Spleen (tissue), 7 donors: ENCODE measurements around the gene MRGPRD.

Experiments
- POLR2A ChIP-seq, 3 donors: fragments of 450-650 bp; IDR thresholded peaks; one replicate each; pipeline ENCODE4 v1.5.1; 2017; ENCODE audit warnings: antibody characterized with exemption in 3 of 3, mild to moderate bottlenecking in 1 of 3
- TF ChIP-seq, protein P1 (sequence below), 11 experiments: fragments of 200-600 bp in 7 of 11; fragments of 450-650 bp in 4 of 11; sonication (generic) in 4 of 11; IDR thresholded peaks in 8 of 11; conservative IDR thresholded peaks in 3 of 11; 1 replicate in 7 of 11; 2 replicates in 4 of 11; pipeline versions ENCODE4 v1.4.0 to v1.8.0; 2016 to 2021; ENCODE audit warnings: antibody characterized with exemption in 11 of 11, inconsistent platforms in 4 of 11, mild to moderate bottlenecking in 1 of 11
- donor health status: DM: no; HTN: no; CAD: no; lungs with moderate emphysema.
- donor health status: DM: no; HTN: no; CAD: no.
- donor health status: DM: no; HTN: no; CAD: no.

DNA sequence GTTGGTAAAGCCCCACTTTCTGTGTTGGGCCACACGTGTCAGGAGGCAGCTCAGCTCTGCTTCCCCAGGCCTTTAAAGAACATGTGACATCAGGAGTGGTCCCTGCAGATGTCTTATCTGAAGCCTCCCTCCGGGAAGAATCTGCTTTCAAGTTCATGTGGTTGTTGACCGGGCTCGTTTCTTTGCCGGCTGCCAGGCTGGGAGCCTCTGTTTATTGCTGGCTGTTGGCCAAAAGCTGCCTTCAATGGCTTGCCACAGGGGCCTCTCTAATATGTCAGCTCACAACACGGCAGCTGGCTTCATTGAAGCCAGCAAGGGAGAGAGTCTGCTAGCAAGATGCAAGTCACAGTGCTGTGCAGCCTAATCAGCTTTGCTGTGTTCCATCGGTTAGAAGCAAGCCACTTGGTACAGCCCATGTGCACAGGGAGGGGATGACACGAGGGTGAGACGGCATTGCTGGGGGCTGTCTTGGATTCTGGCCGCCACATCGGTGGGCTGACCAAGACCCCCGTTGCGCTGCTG, 17.7 kb upstream of the MRGPRD start:
- TF ChIP-seq, protein P1, sequence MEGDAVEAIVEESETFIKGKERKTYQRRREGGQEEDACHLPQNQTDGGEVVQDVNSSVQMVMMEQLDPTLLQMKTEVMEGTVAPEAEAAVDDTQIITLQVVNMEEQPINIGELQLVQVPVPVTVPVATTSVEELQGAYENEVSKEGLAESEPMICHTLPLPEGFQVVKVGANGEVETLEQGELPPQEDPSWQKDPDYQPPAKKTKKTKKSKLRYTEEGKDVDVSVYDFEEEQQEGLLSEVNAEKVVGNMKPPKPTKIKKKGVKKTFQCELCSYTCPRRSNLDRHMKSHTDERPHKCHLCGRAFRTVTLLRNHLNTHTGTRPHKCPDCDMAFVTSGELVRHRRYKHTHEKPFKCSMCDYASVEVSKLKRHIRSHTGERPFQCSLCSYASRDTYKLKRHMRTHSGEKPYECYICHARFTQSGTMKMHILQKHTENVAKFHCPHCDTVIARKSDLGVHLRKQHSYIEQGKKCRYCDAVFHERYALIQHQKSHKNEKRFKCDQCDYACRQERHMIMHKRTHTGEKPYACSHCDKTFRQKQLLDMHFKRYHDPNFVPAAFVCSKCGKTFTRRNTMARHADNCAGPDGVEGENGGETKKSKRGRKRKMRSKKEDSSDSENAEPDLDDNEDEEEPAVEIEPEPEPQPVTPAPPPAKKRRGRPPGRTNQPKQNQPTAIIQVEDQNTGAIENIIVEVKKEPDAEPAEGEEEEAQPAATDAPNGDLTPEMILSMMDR (IDR thresholded peaks at IDR 0.05 in 8 of 11, conservative IDR thresholded peaks at IDR 0.05 in 3 of 11), result no peak
- TF ChIP-seq POLR2A (IDR thresholded peaks at IDR 0.05), result no peak
